ENCODE measurements around the gene AP1S2.

Gene AP1S2

GRCh38 chrX:15804563-15804962 lies 50.0 kb downstream of the AP1S2 start:
- DNase-seq: no peak

- DNase-seq: no peak
Measured at GRCh38 chrX:15797707-15798106, 56.9 kb downstream of the AP1S2 start.

- no peak for DNase-seq
Measured at GRCh38 chrX:15790769-15791290, 63.8 kb downstream of the AP1S2 start.

- peak; percentile 95 for DNase-seq
Measured at GRCh38 chrX:15789979-15790768, 64.4 kb downstream of the AP1S2 start, which contains the start of gene ZRSR2. Gene ZRSR2 (plus strand): TSS chrX:15790484. CDS start chrX:15790496, 12 bp downstream.

GRCh38 chrX:15786915-15787314 lies 67.7 kb downstream of the AP1S2 start:
- DNase-seq: no peak

- no peak for DNase-seq
Measured at GRCh38 chrX:15785176-15785750, 69.3 kb downstream of the AP1S2 start.

- peak; percentile 24 for DNase-seq
Measured at GRCh38 chrX:15781961-15782699, 72.5 kb downstream of the AP1S2 start.
